ENCODE measurements around the gene PPP1CA. TPM values are rescaled to one million over a fixed set of nuclear protein-coding genes. Genes with fewer than 3 reads are reported as not detected.

The PPP1CA gene
- total RNA-seq, 1 donor from 2014 or later, result 262 TPM

- no peaks in the 10 kb centered on the region for H3K27me3 Mint-ChIP-seq (ENCODE audit: low read depth)
- intact Hi-C loops (cut with micrococcal nuclease), result loop anchor here (1.0 to 5.0 kb wide), 3 partner anchors 27 to 129 kb away; partner anchors contain the start of gene RPS6KB2
- no peaks in the 10 kb centered on the region for H3K9me3 Mint-ChIP-seq
- peaks cover 50% of the 10 kb centered on the region for H3K36me3 Mint-ChIP-seq (ENCODE audit: low read depth)
- DNase-seq (ENCODE audit: low spot score), result no peak
- peak overlapping the region; percentile 87 for H3K4me3 Mint-ChIP-seq (ENCODE audit: low read depth)
- peaks cover 36% of the 10 kb centered on the region for H3K4me1 Mint-ChIP-seq (ENCODE audit: low read depth)
- H3K27ac Mint-ChIP-seq, result peak overlapping the region; percentile 22
Measured at GRCh38 chr11:67400942-67401494, 640 bp downstream of the PPP1CA start.

DNA sequence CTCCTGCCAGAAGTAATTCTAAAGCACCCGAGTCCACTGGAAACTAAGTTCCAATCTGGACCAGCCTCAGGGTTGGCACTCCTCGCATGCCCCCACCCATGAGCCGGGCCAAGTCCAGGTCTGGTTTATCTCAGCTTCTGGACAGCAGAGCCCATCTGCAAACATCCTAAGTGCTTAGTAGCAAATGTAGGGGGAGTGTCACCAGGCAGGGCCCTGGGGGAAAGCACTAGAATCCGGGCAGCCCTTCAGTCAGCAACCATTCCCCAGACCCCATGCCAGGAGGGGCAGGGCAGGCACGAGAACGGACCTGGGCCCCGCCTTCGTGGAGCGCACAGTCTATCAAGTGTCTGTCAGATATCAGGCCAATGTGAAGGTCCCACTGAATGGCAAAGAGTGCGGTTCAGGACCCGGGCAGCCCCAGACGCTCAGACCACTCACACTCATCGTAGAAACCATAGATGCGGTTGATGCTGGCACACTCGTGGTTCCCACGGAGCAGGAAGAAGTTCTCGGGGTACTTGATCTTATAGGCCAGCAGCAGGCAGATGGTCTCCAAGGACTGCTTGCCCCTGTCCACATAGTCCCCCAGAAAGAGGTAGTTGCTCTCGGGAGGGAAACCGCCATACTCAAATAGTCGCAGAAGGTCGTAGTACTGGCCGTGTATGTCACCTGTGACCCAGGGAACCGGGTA is 1.3 kb downstream of the PPP1CA start:
- H3K9me3 Mint-ChIP-seq, result no peaks in the 10 kb centered on the region
- no peaks in the 10 kb centered on the region for H3K27me3 Mint-ChIP-seq (ENCODE audit: low read depth)
- peak overlapping the region; percentile 87 for H3K4me3 Mint-ChIP-seq (ENCODE audit: low read depth)
- intact Hi-C loops (cut with micrococcal nuclease), result loop anchor here (5.0 kb wide), 1 partner anchor 128 kb away; no protein-coding TSS in a partner anchor
- no peak for DNase-seq (ENCODE audit: low spot score)
- H3K36me3 Mint-ChIP-seq (ENCODE audit: low read depth), result peaks cover 48% of the 10 kb centered on the region
- H3K27ac Mint-ChIP-seq, result peak overlapping the region; percentile 68
- H3K4me1 Mint-ChIP-seq (ENCODE audit: low read depth), result peaks cover 33% of the 10 kb centered on the region

- Mint-ChIP-seq H3K27me3 (ENCODE audit: low read depth) (no peaks in the 10 kb centered on the region), H3K9me3 (no peaks in the 10 kb centered on the region), H3K4me3 (ENCODE audit: low read depth) (peak overlapping the region; percentile 87), H3K27ac (peak overlapping the region; percentile 22), H3K36me3 (ENCODE audit: low read depth) (peaks cover 39% of the 10 kb centered on the region), H3K4me1 (ENCODE audit: low read depth) (peaks cover 26% of the 10 kb centered on the region)
- intact Hi-C loops (cut with micrococcal nuclease), result no loop called here
- DNase-seq (ENCODE audit: low spot score), result no peak
Measured at GRCh38 chr11:67398661-67399563, 2.7 kb downstream of the PPP1CA start.

DNA sequence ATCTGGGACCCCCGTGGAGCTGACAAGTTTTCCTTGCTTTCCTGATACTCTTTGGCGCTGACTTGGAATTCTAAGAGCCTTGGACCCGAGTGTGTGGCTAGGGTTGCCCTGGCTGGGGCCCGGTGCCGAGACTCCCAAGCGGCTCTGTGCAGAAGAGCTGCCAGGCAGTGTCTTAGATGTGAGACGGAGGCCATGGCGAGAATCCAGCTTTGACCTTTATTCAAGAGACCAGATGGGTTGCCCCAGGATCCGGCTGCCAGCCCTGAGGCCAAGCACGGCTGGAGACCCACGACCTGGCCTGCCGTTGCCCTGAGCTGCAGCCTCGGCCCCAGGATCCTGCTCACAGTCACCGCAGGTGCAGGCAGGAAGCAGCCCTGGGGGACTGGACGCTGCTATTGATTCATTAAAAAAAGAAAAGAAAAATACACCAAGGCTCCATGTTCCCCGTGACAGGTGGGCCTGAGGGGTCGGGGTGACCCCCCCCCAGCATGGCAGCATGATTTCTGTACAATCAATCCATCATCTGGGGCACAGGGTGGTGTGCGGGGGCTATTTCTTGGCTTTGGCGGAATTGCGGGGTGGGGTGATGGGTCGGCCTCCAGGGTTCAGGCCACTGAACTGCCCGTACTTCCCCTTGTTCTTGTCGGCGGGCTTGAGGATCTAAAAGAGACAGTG is 3.5 kb downstream of the PPP1CA start:
- Mint-ChIP-seq H3K27ac (peak overlapping the region; percentile 38), H3K27me3 (ENCODE audit: low read depth) (no peaks in the 10 kb centered on the region), H3K4me1 (ENCODE audit: low read depth) (peaks cover 29% of the 10 kb centered on the region), H3K36me3 (ENCODE audit: low read depth) (peaks cover 45% of the 10 kb centered on the region), H3K9me3 (no peaks in the 10 kb centered on the region), H3K4me3 (ENCODE audit: low read depth) (peak overlapping the region; percentile 26)
- DNase-seq (ENCODE audit: low spot score), result no peak
- intact Hi-C loops (cut with micrococcal nuclease), result no loop called here

DNA sequence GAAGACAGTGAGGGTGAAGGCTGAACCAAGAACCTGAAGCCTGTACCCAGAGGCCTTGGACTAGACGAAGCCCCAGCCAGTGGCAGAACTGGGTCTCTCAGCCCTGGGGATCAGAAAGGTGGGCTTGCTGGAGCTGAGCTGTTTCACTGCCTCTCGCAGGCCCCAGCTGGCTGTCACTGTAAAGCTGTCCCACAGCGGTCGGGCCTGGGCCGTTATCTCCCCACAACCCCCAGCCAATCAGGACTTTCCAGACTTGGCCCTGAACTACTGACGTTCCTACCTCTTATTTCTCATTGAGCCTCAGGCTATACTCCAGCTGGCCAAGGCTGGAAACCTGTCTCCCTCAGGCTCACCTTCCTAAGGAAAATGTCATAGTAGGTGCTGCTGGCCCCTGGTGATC is 4.1 kb downstream of the PPP1CA start:
- Mint-ChIP-seq H3K4me3 (ENCODE audit: low read depth) (no peak overlapping the region), H3K4me1 (ENCODE audit: low read depth) (peaks cover 31% of the 10 kb centered on the region), H3K36me3 (ENCODE audit: low read depth) (peaks cover 48% of the 10 kb centered on the region), H3K27ac (no peak overlapping the region), H3K27me3 (ENCODE audit: low read depth) (no peaks in the 10 kb centered on the region), H3K9me3 (no peaks in the 10 kb centered on the region)
- intact Hi-C loops (cut with micrococcal nuclease), result no loop called here
- DNase-seq (ENCODE audit: low spot score), result no peak

DNA sequence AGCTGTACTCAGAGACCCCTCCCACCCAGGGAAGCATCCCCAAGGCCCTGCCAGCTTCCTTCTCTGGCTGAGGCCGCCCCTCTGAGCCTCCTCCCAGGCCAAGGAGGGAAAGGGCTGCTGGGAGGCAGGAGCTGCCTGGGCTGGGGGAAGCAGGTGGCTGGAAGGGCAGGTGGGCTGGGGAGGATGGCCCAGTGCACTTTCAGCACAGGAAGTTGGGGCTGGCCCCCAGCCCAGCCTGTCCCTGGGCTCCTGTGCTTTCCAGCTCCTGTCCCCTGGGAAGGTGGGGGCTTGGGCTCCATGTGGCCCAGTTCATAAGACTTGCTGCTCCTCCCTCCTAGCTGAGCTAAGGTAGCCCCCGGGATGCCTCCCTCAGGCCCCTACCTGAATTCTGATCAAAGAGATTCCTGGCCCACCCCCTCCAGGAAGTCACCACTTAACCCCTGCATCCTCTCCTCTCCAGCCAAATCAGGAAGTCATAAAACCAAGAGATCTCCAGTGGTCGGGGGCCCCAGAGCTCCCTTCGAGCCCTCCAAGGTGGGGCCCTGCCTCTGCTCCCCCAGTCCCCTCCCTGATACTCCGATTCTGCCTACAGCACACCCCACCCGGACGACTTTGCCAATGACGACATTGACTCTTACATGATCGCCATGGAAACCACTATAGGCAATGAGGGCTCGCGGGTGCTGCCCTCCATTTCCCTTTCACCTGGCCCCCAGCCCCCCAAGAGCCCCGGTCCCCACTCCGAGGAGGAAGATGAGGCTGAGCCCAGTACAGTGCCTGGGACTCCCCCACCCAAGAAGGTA is 4.9 kb downstream of the PPP1CA start:
- no peak for DNase-seq (ENCODE audit: low spot score)
- intact Hi-C loops (cut with micrococcal nuclease), result no loop called here
- Mint-ChIP-seq H3K4me3 (ENCODE audit: low read depth) (peak overlapping the region; percentile 42), H3K4me1 (ENCODE audit: low read depth) (peaks cover 33% of the 10 kb centered on the region), H3K9me3 (no peaks in the 10 kb centered on the region), H3K27ac (peak overlapping the region; percentile 46), H3K36me3 (ENCODE audit: low read depth) (peaks cover 51% of the 10 kb centered on the region), H3K27me3 (ENCODE audit: low read depth) (no peaks in the 10 kb centered on the region)

GRCh38 chr11:67396259-67396581 is 5.4 kb downstream of the PPP1CA start:
- H3K36me3 Mint-ChIP-seq (ENCODE audit: low read depth), result peaks cover 51% of the 10 kb centered on the region
- H3K4me1 Mint-ChIP-seq (ENCODE audit: low read depth), result peaks cover 35% of the 10 kb centered on the region
- H3K27me3 Mint-ChIP-seq (ENCODE audit: low read depth), result no peaks in the 10 kb centered on the region
- no peak for DNase-seq (ENCODE audit: low spot score)
- intact Hi-C loops (cut with micrococcal nuclease), result no loop called here
- H3K9me3 Mint-ChIP-seq, result no peaks in the 10 kb centered on the region
- H3K27ac Mint-ChIP-seq, result no peak overlapping the region
- H3K4me3 Mint-ChIP-seq (ENCODE audit: low read depth), result no peak overlapping the region

DNA sequence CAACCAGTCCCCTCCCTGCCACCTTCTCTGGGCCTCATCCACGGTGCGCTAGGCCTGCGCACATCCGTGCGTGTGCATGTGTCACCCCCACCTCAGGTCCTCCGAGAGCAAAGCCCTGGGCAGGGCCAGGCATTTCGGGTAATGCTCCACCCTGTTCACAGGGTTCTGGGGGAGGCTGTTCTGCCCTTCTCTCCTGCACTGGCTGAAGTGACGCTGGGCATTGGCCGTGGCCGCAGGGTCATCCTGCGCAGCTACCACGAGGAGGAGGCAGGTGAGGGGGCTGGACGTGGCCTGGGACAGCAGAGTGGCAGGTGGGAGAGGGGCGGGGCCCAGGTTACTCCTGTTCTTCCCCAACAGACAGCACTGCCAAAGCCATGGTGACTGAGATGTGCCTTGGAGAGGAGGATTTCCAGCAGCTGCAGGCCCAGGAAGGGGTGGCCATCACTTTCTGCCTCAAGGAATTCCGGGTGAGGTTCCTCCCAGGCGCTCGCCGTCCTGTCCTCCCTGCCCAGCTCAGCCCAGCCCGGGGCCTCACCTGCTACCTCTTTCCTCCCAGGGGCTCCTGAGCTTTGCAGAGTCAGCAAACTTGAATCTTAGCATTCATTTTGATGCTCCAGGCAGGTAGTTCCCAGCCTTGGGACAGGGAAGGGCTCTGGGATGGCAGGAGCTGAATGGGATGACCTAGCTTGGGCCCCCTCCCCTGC is 6.0 kb downstream of the PPP1CA start:
- DNase-seq (ENCODE audit: low spot score), result no peak
- intact Hi-C loops (cut with micrococcal nuclease), result no loop called here
- Mint-ChIP-seq H3K36me3 (ENCODE audit: low read depth) (peaks cover 51% of the 10 kb centered on the region), H3K4me3 (ENCODE audit: low read depth) (no peak overlapping the region), H3K27ac (no peak overlapping the region), H3K9me3 (no peaks in the 10 kb centered on the region), H3K27me3 (ENCODE audit: low read depth) (no peaks in the 10 kb centered on the region), H3K4me1 (ENCODE audit: low read depth) (peaks cover 37% of the 10 kb centered on the region)

DNA sequence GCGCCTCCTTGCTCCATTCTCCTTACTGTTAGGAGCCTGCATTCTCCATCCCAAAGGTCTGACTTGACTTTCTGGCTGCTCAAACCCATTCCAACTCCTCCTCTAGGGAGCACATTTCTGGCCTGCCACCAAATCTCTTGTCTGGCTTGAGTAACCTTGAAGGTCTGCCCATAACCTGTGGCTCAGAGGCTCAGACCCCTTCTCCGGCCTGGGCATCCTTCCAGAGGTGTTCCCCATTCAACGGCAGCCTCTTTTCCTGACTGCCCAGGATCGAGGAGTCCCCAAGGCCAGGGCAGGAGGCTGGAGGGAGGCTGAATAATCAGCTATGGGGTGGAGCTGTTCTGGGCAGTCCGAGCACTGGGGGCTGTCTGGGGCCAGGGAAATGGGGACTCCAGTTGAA is 7.7 kb downstream of the PPP1CA start:
- H3K27me3 Mint-ChIP-seq (ENCODE audit: low read depth), result no peaks in the 10 kb centered on the region
- intact Hi-C loops (cut with micrococcal nuclease), result loop anchor here (5.0 kb wide), 1 partner anchor 132 kb away; no protein-coding TSS in a partner anchor
- peaks cover 39% of the 10 kb centered on the region for H3K36me3 Mint-ChIP-seq (ENCODE audit: low read depth)
- no peak overlapping the region for H3K27ac Mint-ChIP-seq
- no peak for DNase-seq (ENCODE audit: low spot score)
- H3K4me3 Mint-ChIP-seq (ENCODE audit: low read depth), result peak overlapping the region; percentile 72
- H3K9me3 Mint-ChIP-seq, result no peaks in the 10 kb centered on the region
- peaks cover 36% of the 10 kb centered on the region for H3K4me1 Mint-ChIP-seq (ENCODE audit: low read depth)

DNA sequence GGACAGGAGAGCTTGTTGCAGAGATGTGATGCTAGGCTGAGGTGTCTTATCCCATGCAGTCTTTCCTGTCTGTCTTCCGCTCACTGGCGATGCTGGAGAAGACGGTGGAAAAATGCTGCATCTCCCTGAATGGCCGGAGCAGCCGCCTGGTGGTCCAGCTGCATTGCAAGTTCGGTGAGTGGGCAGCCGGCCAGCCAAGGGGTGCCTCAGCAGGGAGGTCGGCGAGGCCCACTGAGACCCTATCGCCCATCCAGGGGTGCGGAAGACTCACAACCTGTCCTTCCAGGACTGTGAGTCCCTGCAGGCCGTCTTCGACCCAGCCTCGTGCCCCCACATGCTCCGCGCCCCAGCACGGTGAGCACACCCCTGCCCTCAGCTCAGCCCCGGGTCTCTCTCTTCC is 8.2 kb downstream of the PPP1CA start:
- peaks cover 37% of the 10 kb centered on the region for H3K4me1 Mint-ChIP-seq (ENCODE audit: low read depth)
- no peak overlapping the region for H3K27ac Mint-ChIP-seq
- no peaks in the 10 kb centered on the region for H3K27me3 Mint-ChIP-seq (ENCODE audit: low read depth)
- no peaks in the 10 kb centered on the region for H3K9me3 Mint-ChIP-seq
- DNase-seq (ENCODE audit: low spot score), result no peak
- peak overlapping the region; percentile 72 for H3K4me3 Mint-ChIP-seq (ENCODE audit: low read depth)
- H3K36me3 Mint-ChIP-seq (ENCODE audit: low read depth), result peaks cover 36% of the 10 kb centered on the region
- intact Hi-C loops (cut with micrococcal nuclease), result loop anchor here (5.0 kb wide), 1 partner anchor 131 kb away; no protein-coding TSS in a partner anchor

DNA sequence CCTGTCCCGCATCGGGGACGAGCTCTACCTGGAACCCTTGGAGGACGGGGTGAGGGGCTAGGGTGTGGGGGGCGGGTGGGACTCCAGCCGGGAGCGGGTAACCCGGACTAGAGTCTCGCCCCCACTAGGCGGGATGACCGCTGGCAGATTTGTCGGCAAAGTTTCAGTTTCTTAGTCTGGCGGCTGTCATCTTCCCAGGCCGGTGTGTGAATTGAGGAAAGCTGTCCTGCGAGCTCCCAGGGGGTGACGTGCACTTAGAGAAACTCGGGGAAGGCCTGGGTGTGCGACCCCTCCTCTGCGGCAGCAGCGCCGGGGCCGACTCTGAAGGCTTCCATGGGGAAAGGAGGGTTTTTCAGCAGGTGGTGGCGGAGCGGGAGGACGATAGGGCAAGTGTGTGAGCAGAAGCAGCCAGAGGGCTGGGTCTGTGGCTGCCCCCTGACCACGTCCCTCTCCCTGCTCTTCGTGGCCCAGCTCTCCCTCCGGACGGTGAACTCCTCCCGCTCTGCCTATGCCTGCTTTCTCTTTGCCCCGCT is 9.4 kb downstream of the PPP1CA start:
- intact Hi-C loops (cut with micrococcal nuclease), result loop anchor here (5.0 kb wide), 1 partner anchor 130 kb away; no protein-coding TSS in a partner anchor
- H3K4me3 Mint-ChIP-seq (ENCODE audit: low read depth), result peak overlapping the region; percentile 89
- peak overlapping the region; percentile 52 for H3K27ac Mint-ChIP-seq
- H3K36me3 Mint-ChIP-seq (ENCODE audit: low read depth), result peaks cover 25% of the 10 kb centered on the region
- H3K9me3 Mint-ChIP-seq, result no peaks in the 10 kb centered on the region
- DNase-seq (ENCODE audit: low spot score), result no peak
- no peaks in the 10 kb centered on the region for H3K27me3 Mint-ChIP-seq (ENCODE audit: low read depth)
- H3K4me1 Mint-ChIP-seq (ENCODE audit: low read depth), result peaks cover 32% of the 10 kb centered on the region

All from activated T-helper 2 cell treated with anti-CD3 and anti-CD28 coated beads, Interferon-gamma antibody, Interleukin-2, Interleukin-4, amounts not matched to agents 10 μg/mL and 5 μg/mL and 100 μg/mL, durations not matched to agents 14 hours and 24 hours and 36 hours (primary cell).